ENCODE data around the gene HENMT1.

DNA sequence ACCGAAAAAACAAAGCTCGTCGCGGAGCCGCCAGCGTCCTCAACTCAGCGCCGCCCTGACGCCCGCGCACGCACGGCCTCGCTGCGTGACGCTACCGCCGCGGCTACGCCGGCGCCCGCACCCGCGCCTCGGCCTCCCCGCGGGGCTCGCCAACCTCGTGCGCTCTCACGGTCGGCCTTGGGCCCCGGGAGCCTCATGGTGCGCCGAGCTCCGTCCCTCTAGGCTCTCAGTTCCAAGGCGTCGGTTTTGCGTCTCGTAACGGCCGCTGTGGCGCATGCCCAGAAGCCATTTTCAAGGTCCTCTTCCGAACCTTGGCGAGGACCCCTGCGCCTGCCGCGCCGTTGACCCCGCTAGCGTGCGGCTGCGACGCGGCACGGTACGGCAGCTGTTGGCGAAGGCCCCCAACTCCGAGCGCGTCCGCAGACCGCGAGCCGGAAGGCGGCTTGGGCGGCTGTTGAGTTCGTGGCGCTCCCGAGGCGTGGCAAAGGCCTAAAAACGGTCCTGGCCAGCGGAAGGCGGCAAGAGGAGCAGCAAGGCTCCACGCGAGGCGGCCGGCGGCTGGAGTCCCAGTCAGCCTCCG, at the start of gene HENMT1:
- TF ChIP-seq FOXM1 (IDR thresholded peaks at IDR 0.05; ENCODE audit: low read depth) = no peak
- no peak for TF ChIP-seq CTCF (IDR thresholded peaks at IDR 0.05)
- no peak for TF ChIP-seq EP300 (IDR thresholded peaks at IDR 0.05; ENCODE audit: borderline replicate concordance in 1 of 2, low read depth in 1 of 2, low read length in 1 of 2)
- no peak for TF ChIP-seq RCOR1 (IDR thresholded peaks at IDR 0.05; ENCODE audit: low read length)
